Measurements from ENCODE around the gene NSD2. TPM values are rescaled to one million over a fixed set of nuclear protein-coding genes. Genes with fewer than 3 reads are reported as not detected.
"Not testable (repeated sequence)": the region's sequence is repeated elsewhere in the genome, so short reads cannot be mapped to it uniquely, and the experiment has no call there.

The NSD2 gene
- total and polyA plus RNA-seq, 4 donors: 5.1 to 71.5 (median 11.6) TPM

DNA sequence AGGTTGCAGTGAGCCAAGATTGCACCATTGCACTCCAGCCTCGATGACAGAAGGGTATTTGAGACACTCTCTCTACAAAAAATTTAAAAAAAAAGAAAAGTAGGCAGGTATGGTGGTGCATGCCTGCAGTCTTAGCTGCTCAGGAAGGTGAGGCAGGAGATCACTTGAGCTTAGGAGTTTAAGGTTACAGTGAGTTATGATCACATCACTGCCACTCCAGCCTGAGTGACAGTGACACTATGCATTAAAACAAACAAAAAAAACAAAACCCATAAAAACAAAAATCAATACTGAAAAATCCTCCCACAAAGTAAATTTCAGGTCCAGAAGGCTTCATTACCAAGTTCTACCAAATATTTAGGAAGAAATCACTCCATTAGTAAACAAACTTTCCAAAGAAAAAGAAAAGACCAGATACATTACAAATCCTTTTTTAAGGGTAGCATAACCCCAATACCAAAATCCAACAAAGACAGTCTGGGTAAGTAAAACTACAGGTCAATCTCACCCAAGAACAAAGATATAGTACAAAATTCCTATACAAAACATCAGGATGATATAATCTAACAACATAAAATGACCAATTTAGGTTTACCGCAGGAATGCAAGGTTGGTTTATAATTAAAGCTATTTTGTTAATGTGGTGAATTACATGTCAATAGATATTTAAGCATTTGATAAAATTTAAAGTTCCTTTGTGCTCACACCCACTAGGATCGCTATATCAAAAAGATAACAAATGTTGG is 125.8 kb downstream of the NSD2 start:
- TF ChIP-seq EGR1 (IDR thresholded peaks at IDR 0.05; ENCODE audit: low read depth in 2 of 2) (no peak), SP1 (IDR thresholded peaks at IDR 0.05) (no peak)
- 95% methylated on average over 3 of the region's 3 CpGs for WGBS
- H3K9me3 ChIP-seq (ENCODE audit: control insufficient read depth in 4 of 4, low read length in 3 of 4): no peaks in the 10 kb centered on the region
- peaks cover 0 to 3% (median 0%) of the 10 kb centered on the region in 4 donors for H3K36me3 ChIP-seq (ENCODE audit: control insufficient read depth in 4 of 4, insufficient read depth in 3 of 4, low read depth in 1 of 4, low read length in 3 of 4)
- DNase-seq (ENCODE audit: low spot score): no peak
- no peak overlapping the region for H3K4me3 ChIP-seq (ENCODE audit: low read depth in 1 of 3, low read length in 3 of 3)
- no peak overlapping the region for H3K27ac ChIP-seq (ENCODE audit: low read depth in 1 of 2, low read length in 2 of 2)
- no peaks in the 10 kb centered on the region for H3K27me3 ChIP-seq (ENCODE audit: control insufficient read depth in 4 of 4, insufficient read depth in 4 of 4, low read length in 3 of 4)
- no peak overlapping the region for H3K9ac ChIP-seq (ENCODE audit: low read depth in 1 of 2, low read length in 2 of 2)
- H3K4me1 ChIP-seq (ENCODE audit: control insufficient read depth in 4 of 4, insufficient read depth in 4 of 4, low read length in 3 of 4): no peaks in the 10 kb centered on the region

GRCh38 chr4:1997712-1998111 is 126.5 kb downstream of the NSD2 start:
- H3K4me3 ChIP-seq (ENCODE audit: low read depth in 1 of 3, low read length in 3 of 3): no peak overlapping the region
- peaks cover 0 to 3% (median 0%) of the 10 kb centered on the region in 4 donors for H3K36me3 ChIP-seq (ENCODE audit: control insufficient read depth in 4 of 4, insufficient read depth in 3 of 4, low read depth in 1 of 4, low read length in 3 of 4)
- DNase-seq (ENCODE audit: low spot score): no peak
- no peak overlapping the region for H3K27ac ChIP-seq (ENCODE audit: low read depth in 1 of 2, low read length in 2 of 2)
- no peak overlapping the region for H3K9ac ChIP-seq (ENCODE audit: low read depth in 1 of 2, low read length in 2 of 2)
- TF ChIP-seq GABPA (IDR thresholded peaks at IDR 0.05 in 1 of 2, conservative IDR thresholded peaks at IDR 0.05 in 1 of 2) (no peak), RAD21 (IDR thresholded peaks at IDR 0.05) (no peak), HNF4A (conservative IDR thresholded peaks at IDR 0.05) (no peak), RXRA (IDR thresholded peaks at IDR 0.05) (no peak)
- WGBS: 97% methylated on average over 4 of the region's 4 CpGs
- H3K9me3 ChIP-seq (ENCODE audit: control insufficient read depth in 4 of 4, low read length in 3 of 4): no peaks in the 10 kb centered on the region
- H3K4me1 ChIP-seq (ENCODE audit: control insufficient read depth in 4 of 4, insufficient read depth in 4 of 4, low read length in 3 of 4): no peaks in the 10 kb centered on the region
- H3K27me3 ChIP-seq (ENCODE audit: control insufficient read depth in 4 of 4, insufficient read depth in 4 of 4, low read length in 3 of 4): no peaks in the 10 kb centered on the region

GRCh38 chr4:1998296-1998695 is 127.1 kb downstream of the NSD2 start:
- Histone ChIP-seq H3K4me1 (ENCODE audit: control insufficient read depth in 4 of 4, insufficient read depth in 4 of 4, low read length in 3 of 4) (no peaks in the 10 kb centered on the region), H3K36me3 (ENCODE audit: control insufficient read depth in 4 of 4, insufficient read depth in 3 of 4, low read depth in 1 of 4, low read length in 3 of 4) (peaks cover 0 to 3% (median 0%) of the 10 kb centered on the region in 4 donors), H3K4me3 (ENCODE audit: low read depth in 1 of 3, low read length in 3 of 3) (no peak overlapping the region), H3K9ac (ENCODE audit: low read depth in 1 of 2, low read length in 2 of 2) (no peak overlapping the region), H3K27me3 (ENCODE audit: control insufficient read depth in 4 of 4, insufficient read depth in 4 of 4, low read length in 3 of 4) (no peaks in the 10 kb centered on the region), H3K9me3 (ENCODE audit: control insufficient read depth in 4 of 4, low read length in 3 of 4) (no peaks in the 10 kb centered on the region), H3K27ac (ENCODE audit: low read depth in 1 of 2, low read length in 2 of 2) (no peak overlapping the region)
- WGBS: 92% methylated on average over 7 of the region's 7 CpGs
- TF ChIP-seq, protein P1, sequence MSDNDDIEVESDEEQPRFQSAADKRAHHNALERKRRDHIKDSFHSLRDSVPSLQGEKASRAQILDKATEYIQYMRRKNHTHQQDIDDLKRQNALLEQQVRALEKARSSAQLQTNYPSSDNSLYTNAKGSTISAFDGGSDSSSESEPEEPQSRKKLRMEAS (IDR thresholded peaks at IDR 0.05): no peak
- no peak for TF ChIP-seq RXRA (IDR thresholded peaks at IDR 0.05)
- TF ChIP-seq EGR1 (IDR thresholded peaks at IDR 0.05; ENCODE audit: low read depth in 2 of 2): no peak
- TF ChIP-seq HNF4A (conservative IDR thresholded peaks at IDR 0.05): no peak
- no peak for TF ChIP-seq NR2F2 (IDR thresholded peaks at IDR 0.05)
- no peak for TF ChIP-seq JUND (IDR thresholded peaks at IDR 0.05)
- no peak for TF ChIP-seq SP1 (IDR thresholded peaks at IDR 0.05)
- no peak for TF ChIP-seq TAF1 (conservative IDR thresholded peaks at IDR 0.05)
- TF ChIP-seq ATF3 (IDR thresholded peaks at IDR 0.05): no peak
- no peak for TF ChIP-seq FOXA1 (IDR thresholded peaks at IDR 0.05)
- no peak for TF ChIP-seq HNF4G (IDR thresholded peaks at IDR 0.05)
- no peak for TF ChIP-seq GABPA (IDR thresholded peaks at IDR 0.05 in 1 of 2, conservative IDR thresholded peaks at IDR 0.05 in 1 of 2)
- TF ChIP-seq YY1 (IDR thresholded peaks at IDR 0.05): no peak
- no peak for TF ChIP-seq CTCF (IDR thresholded peaks at IDR 0.05; ENCODE audit: low read depth, low read length, missing input control)
- TF ChIP-seq, protein P2, sequence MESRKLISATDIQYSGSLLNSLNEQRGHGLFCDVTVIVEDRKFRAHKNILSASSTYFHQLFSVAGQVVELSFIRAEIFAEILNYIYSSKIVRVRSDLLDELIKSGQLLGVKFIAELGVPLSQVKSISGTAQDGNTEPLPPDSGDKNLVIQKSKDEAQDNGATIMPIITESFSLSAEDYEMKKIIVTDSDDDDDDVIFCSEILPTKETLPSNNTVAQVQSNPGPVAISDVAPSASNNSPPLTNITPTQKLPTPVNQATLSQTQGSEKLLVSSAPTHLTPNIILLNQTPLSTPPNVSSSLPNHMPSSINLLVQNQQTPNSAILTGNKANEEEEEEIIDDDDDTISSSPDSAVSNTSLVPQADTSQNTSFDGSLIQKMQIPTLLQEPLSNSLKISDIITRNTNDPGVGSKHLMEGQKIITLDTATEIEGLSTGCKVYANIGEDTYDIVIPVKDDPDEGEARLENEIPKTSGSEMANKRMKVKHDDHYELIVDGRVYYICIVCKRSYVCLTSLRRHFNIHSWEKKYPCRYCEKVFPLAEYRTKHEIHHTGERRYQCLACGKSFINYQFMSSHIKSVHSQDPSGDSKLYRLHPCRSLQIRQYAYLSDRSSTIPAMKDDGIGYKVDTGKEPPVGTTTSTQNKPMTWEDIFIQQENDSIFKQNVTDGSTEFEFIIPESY (IDR thresholded peaks at IDR 0.05): no peak
- DNase-seq (ENCODE audit: low spot score): no peak

- not testable (repeated sequence) for H3K4me1 ChIP-seq (ENCODE audit: control insufficient read depth in 4 of 4, insufficient read depth in 4 of 4, low read length in 3 of 4); H3K36me3 ChIP-seq (ENCODE audit: control insufficient read depth in 4 of 4, insufficient read depth in 3 of 4, low read depth in 1 of 4, low read length in 3 of 4); DNase-seq (ENCODE audit: low spot score); H3K9me3 ChIP-seq (ENCODE audit: control insufficient read depth in 4 of 4, low read length in 3 of 4); H3K27me3 ChIP-seq (ENCODE audit: control insufficient read depth in 4 of 4, insufficient read depth in 4 of 4, low read length in 3 of 4); H3K4me3 ChIP-seq (ENCODE audit: low read depth in 1 of 3, low read length in 3 of 3); H3K9ac ChIP-seq (ENCODE audit: low read depth in 1 of 2, low read length in 2 of 2); H3K27ac ChIP-seq (ENCODE audit: low read depth in 1 of 2, low read length in 2 of 2)
- WGBS: 85% methylated on average over 4 of the region's 4 CpGs
Observed at GRCh38 chr4:1999308-1999707, 128.1 kb downstream of the NSD2 start.

DNA sequence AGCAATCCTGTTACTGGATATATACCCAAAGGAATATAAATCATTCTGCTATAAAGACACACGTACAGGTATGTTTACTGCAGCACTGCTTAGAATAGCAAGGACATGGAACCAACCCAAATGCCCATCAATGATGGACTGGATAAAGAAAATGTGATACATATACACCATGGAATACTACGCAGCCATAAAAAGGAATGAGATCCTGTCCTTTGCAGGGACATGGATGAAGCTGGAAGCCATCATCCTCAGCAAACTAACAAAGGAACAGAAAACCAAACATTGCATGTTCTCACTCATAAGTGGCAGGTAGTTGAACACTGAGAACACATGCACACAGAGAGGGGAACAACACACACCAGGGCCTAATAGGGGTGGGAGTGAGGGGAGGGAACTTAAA is 132.2 kb downstream of the NSD2 start:
- H3K9ac ChIP-seq (ENCODE audit: low read depth in 1 of 2, low read length in 2 of 2); DNase-seq (ENCODE audit: low spot score); H3K4me3 ChIP-seq (ENCODE audit: low read depth in 1 of 3, low read length in 3 of 3); H3K36me3 ChIP-seq (ENCODE audit: control insufficient read depth in 4 of 4, insufficient read depth in 3 of 4, low read depth in 1 of 4, low read length in 3 of 4); H3K27me3 ChIP-seq (ENCODE audit: control insufficient read depth in 4 of 4, insufficient read depth in 4 of 4, low read length in 3 of 4); H3K27ac ChIP-seq (ENCODE audit: low read depth in 1 of 2, low read length in 2 of 2); H3K9me3 ChIP-seq (ENCODE audit: control insufficient read depth in 4 of 4, low read length in 3 of 4): not testable (repeated sequence)
- peaks cover 0 to 11% (median 5%) of the 10 kb centered on the region in 4 donors for H3K4me1 ChIP-seq (ENCODE audit: control insufficient read depth in 4 of 4, insufficient read depth in 4 of 4, low read length in 3 of 4)
- WGBS: 96% methylated on average over 2 of the region's 2 CpGs

Data from liver (tissue), 9 donors.